Measurements from ENCODE around the gene PCBP3. TPM values are rescaled to one million over a fixed set of nuclear protein-coding genes. Genes with fewer than 3 reads are reported as not detected.

Gene PCBP3
- total and polyA plus RNA-seq, 2 of the 8 experiments (the other 6 are each of a cell fraction or from before 2014, with no cell fraction given), result 3.5 to 6.3 TPM

DNA sequence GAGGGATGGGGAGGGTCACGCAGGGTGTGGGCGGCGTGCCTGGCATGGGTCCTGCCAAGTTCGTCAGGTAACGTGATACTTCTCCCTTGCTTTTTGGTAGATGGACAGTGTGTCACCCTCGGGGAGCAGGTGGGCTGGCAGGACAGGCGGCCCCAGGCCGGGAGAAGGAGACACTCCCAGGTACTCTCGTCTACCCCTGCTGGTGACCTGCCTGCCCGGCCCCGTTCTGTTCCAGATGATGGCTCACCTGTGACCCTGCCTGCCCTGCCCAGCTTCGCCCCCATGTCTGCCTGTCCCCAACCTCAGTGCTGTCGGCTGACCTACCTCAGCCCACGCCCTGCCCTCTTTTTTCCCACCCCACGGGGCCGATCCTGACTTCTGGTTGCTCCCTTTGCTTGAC lies 144.7 kb downstream of the PCBP3 start:
- Histone ChIP-seq H2AK5ac (ENCODE audit: low read depth, low read length) (no peak overlapping the region), H3K79me2 (ENCODE audit: control insufficient read depth in 1 of 2, insufficient read depth in 2 of 2, low read length in 2 of 2) (no peaks in the 10 kb centered on the region), H3K56ac (replicated peaks; ENCODE audit: insufficient read length, low read depth, low read length) (no peak overlapping the region), H3K27ac (ENCODE audit: low read depth, low read length) (no peak overlapping the region), H3K9ac (replicated peaks in 1 of 4; ENCODE audit: extremely low read depth in 1 of 4, low read depth in 3 of 4, low read length in 3 of 4) (no peak overlapping the region), H3K4me1 (replicated peaks in 1 of 4; ENCODE audit: control insufficient read depth in 3 of 4, insufficient read depth in 4 of 4, low read length in 3 of 4) (no peaks in the 10 kb centered on the region; a peak in 1 of 7 replicates), H2BK5ac (ENCODE audit: low read depth, low read length) (no peak overlapping the region), H4K20me1 (replicated peaks in 1 of 2; ENCODE audit: control insufficient read depth in 1 of 2, insufficient read depth in 2 of 2, low read length in 2 of 2) (no peaks in the 10 kb centered on the region), H3K27me3 (replicated peaks in 1 of 4; ENCODE audit: control insufficient read depth in 3 of 4, extremely low read depth in 1 of 4, insufficient read depth in 3 of 4, low read length in 3 of 4) (no peaks in the 10 kb centered on the region), H3K14ac (ENCODE audit: insufficient read length) (no peak overlapping the region), H3K4ac (replicated peaks; ENCODE audit: insufficient read length, low read depth, low read length) (no peak overlapping the region), H3K18ac (ENCODE audit: extremely low read depth, low read length) (no peak overlapping the region), H3K23me2 (ENCODE audit: low read depth, low read length) (peaks cover 1% of the 10 kb centered on the region; the same call in 1 of the 2 replicates), H2AFZ (ENCODE audit: low read length) (no peak overlapping the region), H3K79me1 (ENCODE audit: low read depth, low read length) (no peaks in the 10 kb centered on the region), H3K23ac (ENCODE audit: insufficient read length) (no peak overlapping the region), H3K36me3 (ENCODE audit: control insufficient read depth in 2 of 4, insufficient read depth in 4 of 4, low read length in 3 of 4) (no peaks in the 10 kb centered on the region), H2BK12ac (ENCODE audit: low read depth, low read length) (no peak overlapping the region), H4K91ac (replicated peaks; ENCODE audit: insufficient read length, low read length) (no peak overlapping the region), H3K4me2 (ENCODE audit: insufficient read depth in 1 of 2, low read depth in 2 of 2, low read length in 2 of 2) (no peak overlapping the region), H3K4me3 (ENCODE audit: extremely low read depth in 1 of 4, insufficient read depth in 2 of 4, low read depth in 3 of 4, low read length in 4 of 4) (no peak overlapping the region), H3K9me3 (ENCODE audit: insufficient read depth in 2 of 2, low read depth in 1 of 2, low read length in 1 of 2) (peaks cover 0 to 3% of the 10 kb centered on the region in 2 experiments; a peak in 2 of 4 replicates), H2BK15ac (ENCODE audit: low read length) (no peak overlapping the region), H4K5ac (ENCODE audit: insufficient read length, low read depth, low read length) (no peak overlapping the region), H4K8ac (ENCODE audit: extremely low read depth, insufficient read depth, low read length) (no peak overlapping the region; the same call in 1 of the 2 replicates), H2BK120ac (replicated peaks; ENCODE audit: low read depth, low read length) (no peak overlapping the region), H2BK20ac (ENCODE audit: low read length) (no peak overlapping the region)
- ChIA-PET POLR2A (ENCODE audit: partially characterized antibody) (interaction anchor here (1.5 kb wide), 1 partner anchor 13 kb away, joined by 3 read pairs; no protein-coding TSS in a partner anchor), CTCF (ENCODE audit: partially characterized antibody) (no interaction called here)
- FAIRE-seq (no peak), DNase-seq (ENCODE audit: low read depth in 1 of 2, low spot score in 2 of 2) (no peak)
- TF ChIP-seq SP1 (IDR thresholded peaks at IDR 0.05; ENCODE audit: low read depth, low read length), result no peak
- TF ChIP-seq, protein P1, sequence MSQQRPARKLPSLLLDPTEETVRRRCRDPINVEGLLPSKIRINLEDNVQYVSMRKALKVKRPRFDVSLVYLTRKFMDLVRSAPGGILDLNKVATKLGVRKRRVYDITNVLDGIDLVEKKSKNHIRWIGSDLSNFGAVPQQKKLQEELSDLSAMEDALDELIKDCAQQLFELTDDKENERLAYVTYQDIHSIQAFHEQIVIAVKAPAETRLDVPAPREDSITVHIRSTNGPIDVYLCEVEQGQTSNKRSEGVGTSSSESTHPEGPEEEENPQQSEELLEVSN (IDR thresholded peaks at IDR 0.05), result no peak
- no peak for TF ChIP-seq NANOG (IDR thresholded peaks at IDR 0.05; ENCODE audit: insufficient read depth, low read depth, low read length, poor library complexity, severe bottlenecking)
- TF ChIP-seq CHD2 (IDR thresholded peaks at IDR 0.05; ENCODE audit: low read length), result no peak
- no peak for TF ChIP-seq POLR2A (IDR thresholded peaks at IDR 0.05; ENCODE audit: control extremely low read depth in 1 of 2, low read depth in 2 of 2, low read length in 2 of 2)
- no peak for TF ChIP-seq YY1 (IDR thresholded peaks at IDR 0.05; ENCODE audit: low read depth, low read length)
- WGBS, 2 experiments (ENCODE audit: extremely low coverage in 1 of 2, insufficient coverage in 1 of 2, insufficient read length in 1 of 2, insufficient replicate concordance in 2 of 2, low coverage in 1 of 2, low lambda C conversion rate in 2 of 2, missing lambda C conversion rate in 1 of 2), result 86% methylated on average over 15 of the region's 16 CpGs; no CpG with 5 or more reads in 1 of the 2 experiments
